ENCODE measurements around the gene OPN4. TPM values are rescaled to one million over a fixed set of nuclear protein-coding genes. Genes with fewer than 3 reads are reported as not detected.
"Not testable (repeated sequence)": the region's sequence is repeated elsewhere in the genome, so short reads cannot be mapped to it uniquely, and the experiment has no call there.

Gene OPN4
- total and polyA plus RNA-seq, 5 experiments from 2014 or later, result not detected

GRCh38 chr10:86635402-86635801 is 18.9 kb upstream of the OPN4 start:
- Mint-ChIP-seq H3K27me3 (peaks cover 31 to 49% (median 42%) of the 10 kb centered on the region in 5 donors), H3K4me3 (no peak overlapping the region), H3K9me3 (peaks cover 0 to 4% (median 0%) of the 10 kb centered on the region in 9 donors), H3K36me3 (peaks cover 0 to 12% (median 0%) of the 10 kb centered on the region in 3 donors), H3K27ac (no peak overlapping the region), H3K4me1 (peaks cover 0 to 5% (median 1%) of the 10 kb centered on the region in 4 donors)
- POLR2A ChIA-PET, result no interaction called here
- ATAC-seq, result no peak
- no peak for DNase-seq

- peaks cover 31 to 47% (median 36%) of the 10 kb centered on the region in 5 donors for H3K27me3 Mint-ChIP-seq
Observed at GRCh38 chr10:86636311-86636710, 18.0 kb upstream of the OPN4 start.

DNA sequence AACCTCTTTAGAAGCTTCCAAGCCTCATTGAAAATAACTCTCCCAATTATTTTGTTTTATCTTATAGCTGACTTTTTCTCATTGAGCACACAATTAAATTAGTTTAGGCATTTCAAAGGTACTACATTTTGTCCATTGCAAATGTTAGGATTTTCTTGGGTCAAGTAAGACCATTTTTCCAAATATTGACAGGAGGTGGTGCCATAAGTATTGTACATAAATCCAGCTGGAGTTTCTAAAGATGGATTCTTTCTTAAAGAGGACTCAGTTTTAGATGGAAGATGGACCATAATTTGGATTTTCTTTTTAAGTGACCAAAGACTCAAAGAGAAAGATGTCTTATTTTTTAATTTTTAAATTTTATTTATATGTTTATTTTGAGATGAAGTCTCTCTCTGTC is 12.3 kb upstream of the OPN4 start:
- DNase-seq (no peak), ATAC-seq (no peak)
- H3K27me3 Mint-ChIP-seq, result peaks cover 6 to 15% (median 9%) of the 10 kb centered on the region in 5 donors
- H3K9me3 Mint-ChIP-seq, result peaks cover 0 to 27% (median 9%) of the 10 kb centered on the region in 9 donors
- no peak overlapping the region for H3K4me3 Mint-ChIP-seq
- POLR2A ChIA-PET, result no interaction called here
- H3K27ac Mint-ChIP-seq, result no peak overlapping the region
- H3K4me1 Mint-ChIP-seq, result peaks cover 0 to 7% (median 0%) of the 10 kb centered on the region in 4 donors
- H3K36me3 Mint-ChIP-seq, result peaks cover 0 to 21% (median 5%) of the 10 kb centered on the region in 3 donors

More at GRCh38 chr10:86636311-86636710, 18.0 kb upstream of the OPN4 start:
- POLR2A ChIA-PET, result no interaction called here
- H3K4me3 Mint-ChIP-seq, result no peak overlapping the region
- peaks cover 0 to 5% (median 1%) of the 10 kb centered on the region in 4 donors for H3K4me1 Mint-ChIP-seq
- peaks cover 0 to 12% (median 0%) of the 10 kb centered on the region in 3 donors for H3K36me3 Mint-ChIP-seq
- H3K27ac Mint-ChIP-seq, result no peak overlapping the region
- H3K9me3 Mint-ChIP-seq, result peaks cover 0 to 13% (median 2%) of the 10 kb centered on the region in 9 donors
- no peak for DNase-seq
- no peak for ATAC-seq

DNA sequence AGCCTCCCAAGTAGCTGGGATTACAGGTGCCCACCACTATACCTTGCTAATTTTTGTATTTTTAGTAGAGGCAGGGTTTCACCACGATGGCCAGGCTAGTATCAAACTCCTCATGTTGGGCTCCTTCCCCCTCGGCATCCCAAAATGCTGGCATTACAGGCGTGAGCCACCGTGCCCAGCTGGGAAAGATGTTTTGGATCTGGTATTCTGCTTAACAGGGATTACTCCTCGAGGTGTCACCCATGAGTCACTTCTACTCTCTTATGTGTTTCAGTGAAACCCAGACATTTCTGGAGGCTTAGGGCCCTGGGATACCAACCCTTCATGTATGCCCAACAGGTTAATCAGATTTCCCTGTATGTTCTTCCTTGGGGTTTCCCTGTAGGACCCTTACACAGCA is 11.8 kb upstream of the OPN4 start:
- Mint-ChIP-seq H3K4me3 (no peak overlapping the region), H3K27ac (no peak overlapping the region), H3K36me3 (peaks cover 0 to 21% (median 5%) of the 10 kb centered on the region in 3 donors), H3K9me3 (peaks cover 0 to 27% (median 9%) of the 10 kb centered on the region in 9 donors), H3K4me1 (peaks cover 0 to 7% (median 0%) of the 10 kb centered on the region in 4 donors), H3K27me3 (peaks cover 8 to 15% (median 9%) of the 10 kb centered on the region in 5 donors)
- DNase-seq (no peak), ATAC-seq (no peak)
- POLR2A ChIA-PET, result no interaction called here

- DNase-seq (peak in 1 of 10 donors; percentile 58), ATAC-seq (no peak)
- POLR2A ChIA-PET, result no interaction called here
- Mint-ChIP-seq H3K9me3 (peaks cover 0 to 27% (median 9%) of the 10 kb centered on the region in 9 donors), H3K4me3 (no peak overlapping the region), H3K27ac (no peak overlapping the region), H3K27me3 (peaks cover 4 to 12% (median 9%) of the 10 kb centered on the region in 5 donors), H3K4me1 (peaks cover 0 to 7% (median 0%) of the 10 kb centered on the region in 4 donors), H3K36me3 (peaks cover 0 to 15% (median 5%) of the 10 kb centered on the region in 3 donors)
Observed at GRCh38 chr10:86644152-86644793, 10.1 kb upstream of the OPN4 start.

- Mint-ChIP-seq H3K4me1 (peaks cover 0 to 7% (median 0%) of the 10 kb centered on the region in 4 donors), H3K27ac (no peak overlapping the region), H3K4me3 (no peak overlapping the region), H3K36me3 (peaks cover 0 to 14% (median 5%) of the 10 kb centered on the region in 3 donors), H3K9me3 (peaks cover 0 to 27% (median 9%) of the 10 kb centered on the region in 9 donors), H3K27me3 (peaks cover 3 to 12% (median 6%) of the 10 kb centered on the region in 5 donors)
- DNase-seq (peak in 1 of 10 donors; percentile 16), ATAC-seq (no peak)
- POLR2A ChIA-PET, result no interaction called here
Observed at GRCh38 chr10:86644794-86645445, 9.4 kb upstream of the OPN4 start.

GRCh38 chr10:86645621-86646165 is 8.7 kb upstream of the OPN4 start:
- H3K4me1 Mint-ChIP-seq, DNase-seq, H3K36me3 Mint-ChIP-seq, H3K27ac Mint-ChIP-seq, POLR2A ChIA-PET, H3K4me3 Mint-ChIP-seq, H3K27me3 Mint-ChIP-seq, ATAC-seq: not testable (repeated sequence)
- peaks cover 0 to 20% (median 9%) of the 10 kb centered on the region in 9 donors for H3K9me3 Mint-ChIP-seq

GRCh38 chr10:86646532-86646931 is 7.8 kb upstream of the OPN4 start:
- peaks cover 0 to 13% (median 6%) of the 10 kb centered on the region in 9 donors for H3K9me3 Mint-ChIP-seq
- H3K27me3 Mint-ChIP-seq, result peaks cover 4 to 7% (median 5%) of the 10 kb centered on the region in 5 donors
- no peak for ATAC-seq
- H3K27ac Mint-ChIP-seq, result no peak overlapping the region
- H3K4me1 Mint-ChIP-seq, result peaks cover 0 to 7% (median 0%) of the 10 kb centered on the region in 4 donors
- H3K4me3 Mint-ChIP-seq, result no peak overlapping the region
- peak in 2 of 10 donors; percentile 9 to 46 for DNase-seq
- H3K36me3 Mint-ChIP-seq, result peaks cover 0 to 6% (median 5%) of the 10 kb centered on the region in 3 donors
- POLR2A ChIA-PET, result no interaction called here

GRCh38 chr10:86646933-86647332 is 7.4 kb upstream of the OPN4 start:
- peaks cover 0 to 7% (median 0%) of the 10 kb centered on the region in 4 donors for H3K4me1 Mint-ChIP-seq
- H3K9me3 Mint-ChIP-seq, result peaks cover 0 to 9% (median 2%) of the 10 kb centered on the region in 9 donors
- DNase-seq (peak in 1 of 10 donors; percentile 34), ATAC-seq (no peak)
- peaks cover 2 to 6% (median 5%) of the 10 kb centered on the region in 5 donors for H3K27me3 Mint-ChIP-seq
- H3K36me3 Mint-ChIP-seq, result peaks cover 0 to 2% (median 2%) of the 10 kb centered on the region in 3 donors
- H3K4me3 Mint-ChIP-seq, result no peak overlapping the region
- POLR2A ChIA-PET, result no interaction called here
- no peak overlapping the region for H3K27ac Mint-ChIP-seq

- ATAC-seq, result no peak
- H3K4me1 Mint-ChIP-seq, result peaks cover 0 to 7% (median 0%) of the 10 kb centered on the region in 4 donors
- H3K36me3 Mint-ChIP-seq, result no peaks in the 10 kb centered on the region
- DNase-seq, result peak in 1 of 10 donors; percentile 7
- POLR2A ChIA-PET, result no interaction called here
- no peaks in the 10 kb centered on the region for H3K9me3 Mint-ChIP-seq
- H3K27me3 Mint-ChIP-seq, result peaks cover 0 to 6% (median 2%) of the 10 kb centered on the region in 5 donors
- peak overlapping the region in 1 of 10 donors; percentile 44 for H3K27ac Mint-ChIP-seq
- no peak overlapping the region for H3K4me3 Mint-ChIP-seq
Observed at GRCh38 chr10:86647773-86648703, 6.3 kb upstream of the OPN4 start.

GRCh38 chr10:86648704-86649427 is 5.5 kb upstream of the OPN4 start:
- H3K36me3 Mint-ChIP-seq, result no peaks in the 10 kb centered on the region
- DNase-seq, result peak in 1 of 10 donors; percentile 47

More at GRCh38 chr10:86648704-86649427, 5.5 kb upstream of the OPN4 start:
- Mint-ChIP-seq H3K27ac (peak overlapping the region in 1 of 10 donors; percentile 44), H3K4me3 (no peak overlapping the region), H3K4me1 (no peaks in the 10 kb centered on the region), H3K27me3 (peaks cover 0 to 6% (median 2%) of the 10 kb centered on the region in 5 donors), H3K9me3 (no peaks in the 10 kb centered on the region)
- POLR2A ChIA-PET, result no interaction called here
- no peak for ATAC-seq

Measured in naive thymus-derived CD8-positive, alpha-beta T cell (primary cell).